ENCODE measurements around the gene STRA6. TPM values are rescaled to one million over a fixed set of nuclear protein-coding genes. Genes with fewer than 3 reads are reported as not detected.

STRA6 gene, protein sequence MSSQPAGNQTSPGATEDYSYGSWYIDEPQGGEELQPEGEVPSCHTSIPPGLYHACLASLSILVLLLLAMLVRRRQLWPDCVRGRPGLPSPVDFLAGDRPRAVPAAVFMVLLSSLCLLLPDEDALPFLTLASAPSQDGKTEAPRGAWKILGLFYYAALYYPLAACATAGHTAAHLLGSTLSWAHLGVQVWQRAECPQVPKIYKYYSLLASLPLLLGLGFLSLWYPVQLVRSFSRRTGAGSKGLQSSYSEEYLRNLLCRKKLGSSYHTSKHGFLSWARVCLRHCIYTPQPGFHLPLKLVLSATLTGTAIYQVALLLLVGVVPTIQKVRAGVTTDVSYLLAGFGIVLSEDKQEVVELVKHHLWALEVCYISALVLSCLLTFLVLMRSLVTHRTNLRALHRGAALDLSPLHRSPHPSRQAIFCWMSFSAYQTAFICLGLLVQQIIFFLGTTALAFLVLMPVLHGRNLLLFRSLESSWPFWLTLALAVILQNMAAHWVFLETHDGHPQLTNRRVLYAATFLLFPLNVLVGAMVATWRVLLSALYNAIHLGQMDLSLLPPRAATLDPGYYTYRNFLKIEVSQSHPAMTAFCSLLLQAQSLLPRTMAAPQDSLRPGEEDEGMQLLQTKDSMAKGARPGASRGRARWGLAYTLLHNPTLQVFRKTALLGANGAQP
- 48.6 to 75.8 TPM (median 62.5 TPM) in 5 replicates for total RNA-seq (2022; extraction: Qiagen RNA extraction; ENCODE audit: low read depth)

DNA sequence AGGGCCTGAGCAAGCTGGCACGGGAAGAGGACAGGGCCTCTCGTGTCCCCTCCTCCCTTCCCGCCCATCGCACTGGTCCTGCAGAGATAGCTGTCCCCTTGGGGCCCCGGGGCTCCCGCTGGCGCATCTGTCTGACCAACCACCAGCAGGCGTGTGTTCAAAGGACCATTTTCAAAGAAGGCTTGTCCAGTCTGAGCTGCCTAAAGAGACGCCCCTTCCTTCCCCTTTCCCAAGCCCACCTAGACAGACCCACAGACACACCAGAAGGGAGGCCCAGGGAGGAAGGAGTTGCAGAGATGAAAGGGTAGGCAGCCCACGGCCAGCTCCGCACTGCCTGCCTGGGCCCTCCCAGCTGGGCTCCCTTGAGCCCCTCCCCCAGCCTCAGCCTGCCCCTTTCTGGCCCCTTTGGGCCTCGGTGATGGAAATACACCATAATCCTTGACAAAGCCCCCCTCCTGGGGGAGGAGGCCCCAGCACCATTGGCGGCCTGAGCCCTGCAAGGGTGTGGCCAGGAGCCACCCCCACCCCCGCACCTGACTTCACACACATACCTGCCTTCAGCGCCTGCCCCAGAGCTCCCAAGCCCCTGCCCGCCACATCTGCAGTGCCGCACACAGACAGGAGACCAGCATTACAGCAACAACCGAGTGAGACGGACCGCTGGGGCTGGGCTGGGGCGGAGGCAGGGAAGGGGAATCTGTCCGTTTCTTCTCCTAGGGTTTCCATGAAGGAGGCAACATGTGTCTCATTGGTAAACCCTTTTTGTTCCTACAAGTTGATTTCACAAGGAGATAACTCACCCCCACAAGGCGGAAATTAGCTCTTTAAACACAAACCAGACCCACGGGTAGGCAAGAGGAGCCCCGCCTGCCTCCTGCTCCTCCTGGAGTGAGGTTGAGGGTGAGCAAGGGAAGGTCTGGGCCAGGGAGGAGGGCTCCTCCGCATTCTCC is at the start of gene STRA6:
TSS of gene STRA6 (minus strand) at position 336 of the 950 bp plus-strand sequence. CDS start 520 bp downstream, outside the sequence.

DNA sequence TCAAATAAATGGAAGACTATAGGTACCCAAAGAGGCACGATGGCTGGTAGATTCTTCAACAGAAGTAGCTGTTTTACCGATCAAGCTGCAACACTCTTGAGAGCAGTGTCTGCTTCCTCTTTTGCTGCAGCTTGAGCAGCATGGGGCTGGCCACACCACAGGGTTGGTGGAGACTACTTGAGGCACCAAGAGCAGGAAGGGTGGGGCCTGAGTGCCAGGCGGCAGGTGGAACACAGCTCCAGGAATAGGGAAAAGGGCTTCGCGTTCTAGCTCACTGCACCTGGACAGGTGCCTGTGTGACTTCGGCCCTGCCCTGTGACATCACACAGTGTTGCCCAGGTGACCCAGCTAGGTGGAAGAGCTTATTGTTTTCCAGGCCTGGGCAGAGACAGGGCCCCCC is 33.4 kb upstream of the STRA6 start, which contains the start of gene CCDC33:
TSS of gene CCDC33 (plus strand) at position 365 of the 400 bp plus-strand sequence. CDS start 394 bp downstream, outside the sequence.

DNA sequence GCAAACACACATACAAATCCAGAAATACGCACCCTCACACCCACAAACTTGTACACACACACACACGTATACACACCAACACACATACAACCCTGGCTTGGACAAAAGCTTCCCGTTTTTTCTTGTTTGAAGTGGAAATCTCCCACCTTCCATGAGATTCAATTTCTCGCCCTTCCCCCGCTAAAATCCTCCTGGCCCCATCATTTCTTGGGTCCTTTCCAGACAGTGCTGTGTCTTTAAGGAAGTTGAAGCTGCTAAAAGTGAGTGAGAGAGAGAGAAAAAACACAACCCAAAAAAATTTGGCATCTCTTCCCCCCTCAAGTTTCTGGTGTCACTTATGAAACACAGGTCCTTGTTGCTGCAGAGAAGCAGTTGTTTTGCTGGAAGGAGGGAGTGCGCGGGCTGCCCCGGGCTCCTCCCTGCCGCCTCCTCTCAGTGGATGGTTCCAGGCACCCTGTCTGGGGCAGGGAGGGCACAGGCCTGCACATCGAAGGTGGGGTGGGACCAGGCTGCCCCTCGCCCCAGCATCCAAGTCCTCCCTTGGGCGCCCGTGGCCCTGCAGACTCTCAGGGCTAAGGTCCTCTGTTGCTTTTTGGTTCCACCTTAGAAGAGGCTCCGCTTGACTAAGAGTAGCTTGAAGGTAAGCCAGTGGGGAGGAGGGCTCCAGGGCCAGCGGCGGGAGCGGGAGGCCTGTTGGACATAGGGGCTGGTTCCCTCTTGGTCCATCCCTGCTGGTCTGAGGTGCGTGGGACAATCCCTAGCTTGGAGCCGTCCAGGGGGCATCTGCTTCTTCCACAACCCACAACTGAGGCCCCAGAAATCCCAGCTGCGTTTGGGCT is 29.0 kb downstream of the STRA6 start, which contains the start of gene ISLR:
TSS of gene ISLR (plus strand) at position 331 of the 839 bp plus-strand sequence. CDS start 1,149 bp downstream, outside the sequence.

DNA sequence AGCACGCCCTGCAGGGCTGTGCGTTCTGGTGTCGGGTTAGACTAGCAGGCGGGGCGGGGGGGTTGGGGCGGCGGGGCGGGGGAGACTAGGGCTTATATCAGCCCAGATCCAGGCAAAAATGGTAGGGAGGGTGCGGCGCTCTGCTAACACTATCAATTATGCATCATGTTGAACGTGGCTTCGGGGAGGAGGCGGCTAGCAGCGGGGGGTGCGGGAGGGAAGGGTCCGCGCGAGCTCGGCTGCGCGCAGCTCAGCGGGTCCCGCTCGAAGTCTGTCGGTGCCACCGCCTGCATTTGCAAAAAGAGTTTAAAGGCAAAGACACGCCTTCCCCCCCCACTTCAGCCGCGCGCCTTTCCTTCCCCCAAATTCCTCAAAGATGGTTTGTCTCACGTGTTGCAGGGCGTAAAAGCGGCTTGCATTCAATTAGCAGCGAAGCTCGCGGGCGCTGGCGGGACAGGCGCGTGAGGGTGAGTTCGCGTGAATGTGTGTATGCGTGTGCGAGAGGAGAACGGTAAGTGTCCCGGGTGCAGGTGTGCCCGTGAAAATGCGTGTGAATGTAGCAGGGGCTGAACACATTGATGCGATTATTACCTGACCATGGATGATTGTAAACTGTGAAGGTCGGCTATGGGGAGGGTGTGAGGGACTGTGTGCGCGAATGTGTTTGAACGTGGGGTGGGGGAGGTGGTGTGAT is 72.3 kb downstream of the STRA6 start, which contains the start of gene ISLR2:
TSS of gene ISLR2 (plus strand) at position 432 of the 694 bp plus-strand sequence. CDS start 2,169 bp downstream, outside the sequence.

Other genes with a start within 250 kb of the STRA6 start
- 9.4 to 13.0 TPM (median 11.4 TPM) in 5 replicates for gene STOML1, start 210.5 kb downstream of the STRA6 start, total RNA-seq (2022; extraction: Qiagen RNA extraction; ENCODE audit: low read depth)
- 10.9 to 16.0 TPM (median 15.9 TPM) in 5 replicates for gene PML, start 208.1 kb downstream of the STRA6 start, total RNA-seq (2022; extraction: Qiagen RNA extraction; ENCODE audit: low read depth)
- 0.07 to 0.16 TPM in 2 of 5 replicates, not detected in the others for gene GOLGA6A, start 120.2 kb downstream of the STRA6 start, total RNA-seq (2022; extraction: Qiagen RNA extraction; ENCODE audit: low read depth)
- gene ISLR2, start 72.2 kb downstream of the STRA6 start, total RNA-seq (2022; extraction: Qiagen RNA extraction; ENCODE audit: low read depth): 0.07 to 0.30 TPM (median 0.12 TPM) in 5 replicates
- gene ISLR, start 29.1 kb downstream of the STRA6 start, total RNA-seq (2022; extraction: Qiagen RNA extraction; ENCODE audit: low read depth): 0.15 to 0.41 TPM (median 0.25 TPM) in 5 replicates
- 5.0 to 7.6 TPM (median 5.8 TPM) in 5 replicates for gene CCDC33, start 33.5 kb upstream of the STRA6 start, total RNA-seq (2022; extraction: Qiagen RNA extraction; ENCODE audit: low read depth)
- gene CYP11A1, start 164.9 kb upstream of the STRA6 start, total RNA-seq (2022; extraction: Qiagen RNA extraction; ENCODE audit: low read depth): not detected in 5 replicates
- gene SEMA7A, start 231.2 kb upstream of the STRA6 start, total RNA-seq (2022; extraction: Qiagen RNA extraction; ENCODE audit: low read depth): 2.9 to 4.6 TPM (median 3.4 TPM) in 5 replicates

Measured in A549 treated with DMSO at 1 μM for 4 hours (cell line).